CD4-positive, alpha-beta T cell treated with Interleukin-4 for 4 hours (primary cell): ENCODE measurements around the gene RBPJL.

Experiments
- DNase-seq: peaks from one replicate; pipeline ENCODE4 v3.0.0-alpha.2; 2020

RBPJL gene

DNA sequence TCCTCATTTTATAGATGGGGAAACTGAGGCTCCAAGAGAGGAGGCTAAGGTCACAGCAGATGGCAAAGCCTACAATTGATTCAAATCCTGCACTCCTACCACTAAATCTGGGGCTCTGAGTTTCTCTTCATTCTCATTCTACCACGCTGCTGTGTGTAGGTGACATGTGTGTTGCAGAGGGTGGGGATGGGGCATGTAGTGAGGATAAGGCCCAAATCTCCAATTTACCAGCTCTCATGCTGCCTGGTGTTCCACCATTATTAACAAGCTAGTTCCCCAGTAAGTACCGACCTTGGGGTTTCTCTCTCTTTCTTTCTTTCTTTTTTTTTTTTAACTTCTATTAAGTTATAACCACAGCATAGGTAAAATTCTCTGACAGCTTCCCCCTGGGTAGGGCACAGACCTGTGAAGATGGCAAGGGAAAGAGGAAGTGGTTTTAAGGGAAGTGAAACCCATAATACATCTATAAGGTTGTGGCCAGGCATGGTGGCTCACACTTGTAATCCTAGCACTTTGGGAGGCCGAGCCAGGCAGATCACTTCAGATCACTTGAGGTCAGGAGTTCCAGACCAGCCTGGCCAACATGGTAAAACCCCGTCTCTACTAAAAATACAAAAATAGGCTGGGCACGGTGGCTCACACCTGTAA lies 14.4 kb downstream of the RBPJL start:
- DNase-seq = peak; percentile 20

DNA sequence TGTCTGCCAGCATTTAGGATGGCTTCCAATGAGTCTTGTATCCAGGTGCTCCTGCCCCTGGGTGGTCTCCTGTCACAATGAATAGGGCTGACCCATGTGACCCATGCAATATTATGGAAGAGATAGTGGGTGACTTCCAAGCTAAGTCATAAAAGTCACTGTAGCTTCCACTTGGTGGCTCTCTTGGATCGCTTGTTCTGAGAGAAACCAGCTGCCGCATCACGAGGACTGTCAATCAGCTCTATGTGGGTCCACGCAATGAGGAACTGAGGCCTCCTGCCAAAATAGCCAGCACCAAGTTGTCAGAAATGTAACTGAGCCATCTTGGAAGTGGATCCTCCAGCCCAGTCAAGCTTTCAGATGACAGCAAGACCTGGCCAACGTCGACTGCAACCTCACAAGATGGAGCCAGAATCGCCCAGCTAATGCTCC lies 16.3 kb downstream of the RBPJL start:
- DNase-seq = peak; percentile 16

DNA sequence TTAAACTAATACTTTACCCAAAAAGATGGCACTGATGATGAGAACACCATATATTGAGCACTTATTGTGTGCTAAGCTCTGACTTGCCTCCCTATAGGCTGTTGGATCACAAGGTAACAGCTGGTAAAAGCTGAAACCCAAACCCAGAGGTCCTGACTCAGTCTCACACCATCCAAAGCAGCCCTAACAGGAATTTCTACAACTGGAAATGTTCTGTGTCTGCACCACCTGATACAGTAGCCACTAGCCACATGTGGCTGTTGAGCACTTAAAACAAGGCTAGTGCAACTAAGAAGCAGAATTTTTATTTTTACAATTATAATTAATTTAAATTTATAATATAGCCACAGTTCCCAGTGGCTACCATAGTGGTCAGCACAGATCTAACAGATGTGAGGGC lies 17.1 kb downstream of the RBPJL start:
- no peak for DNase-seq

DNA sequence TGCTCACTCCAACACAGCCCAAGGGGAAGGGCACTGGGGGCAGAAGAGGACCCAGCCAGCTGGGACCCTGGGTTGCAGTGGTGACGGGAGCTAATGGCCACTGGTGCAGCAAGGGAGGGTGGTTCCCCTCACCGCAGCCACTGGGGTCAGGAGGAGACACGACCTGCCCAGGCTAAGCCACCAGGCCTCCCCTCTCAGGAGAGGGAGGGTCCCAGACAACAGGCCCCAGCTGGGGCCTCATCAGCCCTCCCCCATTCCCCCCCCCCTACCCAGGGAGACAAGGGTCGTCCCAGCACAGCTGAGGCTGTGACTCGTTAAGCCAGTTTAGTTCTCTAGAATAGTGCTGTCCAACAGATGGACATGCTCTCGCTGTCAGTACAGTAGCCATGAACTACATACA lies 18.7 kb downstream of the RBPJL start:
- DNase-seq = no peak

DNA sequence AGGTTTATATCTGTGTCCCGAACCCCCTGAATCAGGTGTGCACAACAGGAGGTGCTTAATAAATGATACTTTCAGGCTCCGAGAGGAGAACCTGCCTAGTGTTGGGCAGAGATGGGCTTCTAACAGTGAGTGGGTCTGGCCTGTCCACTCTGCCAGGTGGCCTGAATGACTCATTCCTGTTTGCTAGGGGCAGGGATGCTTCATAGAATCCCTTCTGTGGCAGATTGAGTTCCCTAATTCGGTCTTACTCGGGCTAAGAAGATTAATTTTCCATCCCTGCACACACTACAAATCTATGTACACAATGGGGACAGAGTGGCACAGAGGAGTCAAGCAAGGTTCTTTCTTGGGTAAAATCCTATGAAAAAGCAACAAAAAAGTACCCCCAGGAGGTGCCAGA lies 21.8 kb downstream of the RBPJL start:
- no peak for DNase-seq

DNA sequence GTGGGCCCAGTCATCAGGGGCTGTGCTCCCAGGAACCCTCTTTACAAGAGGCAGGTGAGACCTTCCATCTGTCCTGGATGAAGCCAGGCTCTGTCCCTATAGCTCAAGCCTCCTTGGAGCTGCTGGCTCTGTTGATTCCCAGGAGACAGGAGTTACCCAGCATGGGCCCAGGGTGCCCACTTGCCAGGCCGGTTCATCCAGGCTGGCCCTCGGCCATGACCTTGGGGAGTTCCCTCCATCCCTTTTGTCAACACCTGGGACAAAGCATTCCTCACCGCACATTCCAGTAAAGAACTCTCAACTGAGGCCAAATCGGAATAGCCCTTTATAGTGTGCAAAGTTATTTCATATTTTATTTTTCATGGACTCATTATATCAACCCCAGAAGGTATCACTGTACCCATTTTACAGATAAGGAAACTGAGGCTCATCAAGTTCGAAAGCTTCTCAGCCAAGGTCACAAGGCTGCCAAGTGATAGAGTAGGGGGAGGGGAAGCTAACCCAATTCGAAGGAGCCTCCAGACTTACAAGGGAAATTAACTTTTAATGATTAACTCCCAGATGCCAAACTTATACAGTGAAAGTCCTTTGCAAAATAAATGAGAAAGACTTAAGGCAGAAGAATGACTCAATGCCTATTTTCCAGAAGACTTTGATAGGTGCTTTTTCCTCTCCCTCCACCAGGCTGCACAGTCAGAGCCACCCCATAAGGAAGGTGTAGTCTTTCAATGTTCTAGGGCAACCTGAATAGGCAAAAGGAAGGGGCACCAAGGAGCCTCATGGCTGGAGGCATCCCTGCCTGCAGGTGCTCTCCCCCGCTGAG lies 23.1 kb downstream of the RBPJL start:
- DNase-seq = no peak

DNA sequence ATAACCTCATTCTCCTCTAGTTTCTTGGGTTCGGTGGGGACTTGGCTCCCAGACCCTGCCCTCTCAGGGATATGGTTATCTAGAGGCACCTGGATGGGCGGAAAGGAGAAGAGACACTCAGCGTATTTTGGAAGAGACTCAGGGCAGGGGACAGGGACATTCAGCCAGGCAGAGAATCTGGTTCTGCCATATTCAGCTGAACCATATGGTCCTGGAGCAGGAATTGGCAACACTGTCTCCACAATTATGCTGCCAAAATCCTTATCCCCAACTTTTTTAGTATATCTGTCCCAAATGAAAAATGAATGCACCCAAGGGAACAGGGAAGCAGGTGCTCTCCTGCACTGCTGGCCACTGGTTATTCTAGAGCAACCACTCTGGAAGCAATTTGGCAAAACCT lies 23.8 kb downstream of the RBPJL start:
- no peak for DNase-seq

DNA sequence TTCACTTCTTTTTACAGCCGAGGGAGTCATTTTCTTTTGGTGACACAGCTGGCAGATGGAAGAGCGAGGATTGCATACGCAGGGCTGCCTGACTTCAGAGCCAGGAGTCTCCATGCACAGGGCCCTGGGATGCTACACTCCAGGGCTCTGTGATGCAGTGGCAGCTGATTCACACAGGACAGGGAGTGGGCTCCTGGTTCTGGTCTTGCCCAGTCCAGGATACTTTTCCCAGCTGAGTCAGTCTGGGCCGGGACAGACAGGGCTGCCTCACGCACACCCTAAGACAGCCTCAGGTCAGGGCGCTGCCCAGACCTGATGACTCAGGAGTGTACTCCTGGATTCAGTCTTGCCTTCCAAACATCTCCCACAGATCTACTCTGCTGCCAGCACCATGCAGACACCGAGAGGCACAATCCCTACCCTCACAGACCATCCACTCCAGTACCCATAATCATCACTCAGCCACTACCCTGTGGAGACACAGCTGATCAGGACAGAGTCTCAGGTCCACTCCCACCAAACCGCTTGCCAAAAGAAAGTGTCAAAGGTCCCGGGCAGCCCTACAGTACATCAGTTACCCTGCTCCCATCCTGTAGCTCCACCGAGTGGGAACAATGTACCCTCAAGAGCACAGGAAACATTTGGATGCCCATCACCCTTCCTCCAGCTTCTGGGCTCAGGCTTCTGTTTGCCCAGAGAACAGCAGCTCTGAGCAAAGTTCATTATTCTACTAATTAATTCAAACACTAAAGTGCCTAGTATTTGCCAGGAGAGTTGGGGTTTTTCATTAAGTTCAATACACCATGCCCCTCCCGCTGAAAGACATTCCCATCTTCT lies 30.1 kb downstream of the RBPJL start:
- no peak for DNase-seq

DNA sequence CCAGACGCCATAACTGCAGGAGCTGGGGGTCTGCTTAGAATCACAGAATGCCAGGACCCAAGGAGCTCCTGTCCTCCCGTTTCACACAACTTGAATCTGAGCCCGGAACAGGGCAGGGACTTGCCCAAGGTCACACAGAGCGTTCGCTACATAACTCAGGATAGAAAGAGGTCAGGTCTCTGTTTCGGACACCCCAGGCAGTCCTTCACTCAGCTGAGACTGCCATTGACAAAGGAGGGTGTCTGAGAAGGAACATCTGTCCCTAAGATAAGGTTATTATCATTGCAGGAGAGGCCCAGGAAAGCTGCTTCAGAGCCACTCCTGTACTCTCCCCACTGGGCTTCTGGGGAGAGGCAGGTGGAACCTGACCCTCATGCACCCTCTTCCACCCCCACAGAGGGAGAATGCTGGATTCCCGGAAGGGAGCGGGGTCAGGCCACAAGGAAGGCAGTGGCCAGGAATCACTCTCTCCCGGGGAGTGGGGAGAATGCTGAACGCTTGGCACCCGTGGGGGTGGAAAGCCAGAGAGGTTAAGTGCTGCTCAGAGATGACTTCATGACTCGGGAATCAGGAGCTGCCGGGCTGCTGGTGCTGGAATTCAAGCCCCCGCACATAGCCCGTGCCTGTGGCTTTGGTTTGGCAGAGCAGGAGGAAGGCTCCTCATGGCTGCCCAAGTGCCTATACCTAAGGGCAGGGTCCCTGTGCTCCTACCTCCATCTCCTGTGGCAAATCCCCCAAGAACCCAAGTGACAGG lies 30.9 kb downstream of the RBPJL start:
- no peak for DNase-seq

DNA sequence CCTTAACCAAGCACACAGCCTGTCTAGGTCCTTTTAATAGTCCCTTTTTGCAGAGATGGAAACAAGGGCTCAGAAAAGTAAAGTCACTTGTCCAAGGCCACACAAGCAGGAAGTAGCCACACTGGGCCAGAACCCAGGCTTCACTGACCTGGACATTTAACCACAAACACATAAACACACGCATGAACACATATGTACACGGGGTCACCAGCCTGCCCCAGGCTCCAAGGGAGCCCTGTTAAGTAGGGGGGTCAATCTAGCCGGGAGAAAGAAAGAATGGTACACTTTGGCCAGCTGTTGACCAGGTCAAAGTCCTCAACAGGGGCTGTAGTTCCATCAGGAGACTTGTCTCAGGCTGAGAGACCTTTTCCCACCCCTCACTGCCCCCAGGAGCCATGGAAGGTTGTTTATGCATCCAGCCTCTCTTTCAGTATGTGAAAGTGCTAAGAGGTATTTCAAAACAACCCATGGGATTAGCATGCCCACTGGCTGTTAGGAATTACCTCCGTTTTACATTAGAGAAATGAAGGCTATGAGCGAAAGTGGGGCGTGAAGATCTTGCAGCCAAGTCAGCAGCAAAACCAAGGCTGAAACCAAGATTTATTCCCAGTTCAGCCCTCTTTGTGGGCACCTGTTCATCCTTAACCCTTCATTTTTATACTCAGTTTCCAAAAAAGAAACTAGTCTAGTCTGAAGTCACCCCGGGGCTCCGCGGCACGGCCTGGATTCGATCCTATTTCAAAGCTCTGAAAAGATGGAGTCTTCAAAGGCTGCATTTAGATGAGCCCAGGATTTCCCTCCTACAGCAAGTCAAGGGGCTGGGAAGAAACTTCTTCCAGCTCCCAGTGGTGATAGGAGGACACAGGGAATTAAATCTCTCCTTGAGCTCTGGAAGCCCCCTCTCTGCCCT lies 31.7 kb downstream of the RBPJL start:
- DNase-seq = no peak

DNA sequence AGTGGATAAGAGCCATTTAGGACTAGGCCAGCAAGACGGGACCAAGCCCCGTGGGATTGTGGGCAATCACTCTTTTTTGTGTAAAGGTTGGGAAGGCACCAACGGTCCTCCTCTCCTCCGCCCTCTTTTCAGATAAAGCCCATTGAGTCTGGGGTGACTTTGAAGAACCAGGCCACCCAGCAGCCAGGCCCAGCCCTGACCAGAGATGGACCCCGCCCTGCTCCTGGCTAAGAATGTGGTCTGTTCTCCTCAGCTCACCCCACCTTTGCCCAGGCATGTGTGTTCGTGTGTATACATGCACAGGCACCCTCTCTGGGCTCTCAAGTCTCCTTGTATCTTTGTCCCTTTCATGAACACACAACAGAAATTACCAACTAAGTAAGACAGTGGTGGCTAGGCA lies 32.4 kb downstream of the RBPJL start:
- DNase-seq = no peak

DNA sequence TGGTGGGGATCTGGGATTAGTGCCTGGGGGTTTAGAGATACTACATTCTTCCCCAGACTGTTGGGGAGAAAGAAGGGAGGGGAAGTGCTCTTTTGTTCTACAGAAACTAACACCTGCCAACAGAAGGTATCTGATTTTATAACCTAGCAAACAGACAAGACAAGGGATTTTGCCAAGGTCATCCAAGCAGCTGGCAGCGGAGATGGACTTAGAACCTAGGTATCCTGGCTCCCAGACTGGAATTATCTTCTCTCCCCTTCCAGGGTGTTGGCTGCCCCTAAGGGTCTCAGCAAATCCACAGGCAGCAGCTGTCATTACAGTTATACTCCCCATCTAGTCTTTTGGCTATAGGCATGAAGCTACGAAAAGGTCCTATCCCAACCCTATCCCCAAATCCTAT lies 33.2 kb downstream of the RBPJL start:
- no peak for DNase-seq

DNA sequence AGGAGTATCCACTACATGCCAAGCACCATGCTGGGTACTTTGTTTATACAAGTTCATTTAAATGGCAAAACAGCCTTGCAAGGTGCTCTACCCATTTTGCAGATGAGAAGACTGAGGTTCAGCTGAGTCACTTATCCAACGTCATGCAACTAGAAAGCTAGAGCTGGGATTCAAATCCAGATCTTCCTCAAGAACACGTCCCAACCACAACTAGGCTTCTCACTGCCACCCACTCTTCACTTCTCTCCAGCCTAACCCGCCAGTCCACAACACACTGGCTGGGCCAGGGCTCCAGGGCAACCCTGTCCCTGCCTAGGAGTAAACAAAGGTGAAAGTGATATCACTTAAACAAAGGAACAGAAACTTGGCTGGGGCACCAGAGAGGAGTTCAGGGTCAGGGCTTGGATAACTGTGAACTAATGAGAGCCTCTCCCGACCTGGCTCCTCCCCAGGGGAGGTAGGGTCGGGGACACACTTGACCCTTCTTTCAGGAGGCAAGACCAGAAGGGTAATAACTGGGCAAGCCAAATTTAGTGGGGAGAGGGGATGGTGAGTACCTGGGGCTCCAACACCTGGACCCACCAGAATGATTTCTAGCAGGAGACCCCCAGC lies 33.7 kb downstream of the RBPJL start:
- no peak for DNase-seq

DNA sequence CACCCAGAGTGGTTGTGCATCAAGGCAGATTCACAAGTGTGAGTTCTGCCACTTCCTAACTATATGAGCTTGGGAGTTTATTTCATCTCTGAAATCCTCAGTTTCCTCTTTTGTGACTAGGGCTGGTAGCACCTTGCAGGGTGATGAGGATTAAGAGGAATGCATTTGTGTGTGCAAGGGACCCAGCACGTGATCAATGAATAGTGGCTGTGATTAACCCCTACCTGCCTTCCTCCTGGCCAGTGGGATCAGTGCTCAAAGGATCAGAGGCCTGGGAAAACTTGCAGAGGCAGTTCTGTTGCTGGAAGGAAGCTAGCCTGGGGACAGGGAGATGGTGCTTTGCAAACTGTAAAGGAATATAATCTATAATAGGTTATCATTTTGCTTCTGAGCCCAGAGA lies 34.3 kb downstream of the RBPJL start:
- no peak for DNase-seq

DNA sequence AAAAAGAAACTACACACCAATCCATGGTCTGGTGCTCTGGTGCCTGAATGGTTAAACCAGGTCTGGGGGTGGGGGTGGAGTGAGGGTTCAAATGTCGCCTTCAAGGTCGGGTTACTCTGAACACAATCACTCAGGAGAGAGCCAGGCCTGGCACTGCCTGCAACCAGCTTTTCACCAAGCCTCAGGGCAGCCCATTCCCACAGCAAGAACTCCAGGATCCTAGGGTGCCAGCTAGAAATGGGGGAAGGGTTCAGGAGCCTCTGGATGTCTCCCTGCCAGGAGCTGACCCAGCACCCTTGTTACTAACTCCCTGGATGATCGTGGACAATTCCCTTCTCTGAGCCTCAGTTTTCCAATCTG lies 34.9 kb downstream of the RBPJL start:
- DNase-seq = no peak

DNA sequence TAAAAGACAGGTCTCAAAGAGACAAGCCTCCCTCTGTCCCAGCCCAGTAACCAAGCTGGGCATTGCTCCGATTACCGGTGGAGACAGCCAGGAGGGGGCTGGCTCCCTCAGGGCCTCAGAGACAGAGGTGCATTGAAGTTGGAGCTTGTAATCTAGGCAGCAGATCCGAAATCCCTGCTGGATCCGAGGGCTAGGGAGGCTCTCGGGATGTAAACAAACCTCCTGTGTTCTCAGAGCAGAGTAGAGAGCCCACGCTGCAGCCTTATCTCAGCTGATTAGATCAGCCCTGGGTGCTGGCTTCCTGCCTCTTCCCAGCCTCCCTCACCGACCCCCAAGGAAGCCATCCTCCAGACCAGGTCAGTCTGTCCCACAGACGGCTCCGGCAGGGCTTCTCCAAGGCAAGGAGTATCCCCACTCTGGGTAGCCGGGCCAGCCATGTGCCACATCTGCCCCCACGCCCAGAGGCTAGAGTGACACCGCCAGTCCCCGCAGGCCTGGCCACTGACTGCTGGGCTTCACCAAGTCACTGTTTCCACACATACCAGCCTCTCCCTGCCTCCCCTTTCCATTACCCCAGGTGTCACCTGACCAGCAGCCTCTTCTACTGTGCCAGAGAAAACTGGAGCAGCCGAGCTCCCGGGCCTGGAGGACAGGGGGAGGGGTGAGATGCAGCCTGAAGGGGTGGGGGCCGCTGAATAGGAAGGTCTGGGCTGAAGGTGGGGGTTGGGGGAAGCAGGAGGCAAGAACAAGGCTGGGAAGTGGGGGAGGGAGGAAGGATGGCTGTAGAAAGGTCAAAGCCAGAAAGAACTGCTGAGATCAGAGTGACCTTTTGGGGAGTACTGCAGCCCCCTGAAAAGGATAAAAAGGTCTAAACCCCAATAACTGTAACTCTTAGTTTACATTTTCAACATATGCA lies 35.6 kb downstream of the RBPJL start:
- no peak for DNase-seq

DNA sequence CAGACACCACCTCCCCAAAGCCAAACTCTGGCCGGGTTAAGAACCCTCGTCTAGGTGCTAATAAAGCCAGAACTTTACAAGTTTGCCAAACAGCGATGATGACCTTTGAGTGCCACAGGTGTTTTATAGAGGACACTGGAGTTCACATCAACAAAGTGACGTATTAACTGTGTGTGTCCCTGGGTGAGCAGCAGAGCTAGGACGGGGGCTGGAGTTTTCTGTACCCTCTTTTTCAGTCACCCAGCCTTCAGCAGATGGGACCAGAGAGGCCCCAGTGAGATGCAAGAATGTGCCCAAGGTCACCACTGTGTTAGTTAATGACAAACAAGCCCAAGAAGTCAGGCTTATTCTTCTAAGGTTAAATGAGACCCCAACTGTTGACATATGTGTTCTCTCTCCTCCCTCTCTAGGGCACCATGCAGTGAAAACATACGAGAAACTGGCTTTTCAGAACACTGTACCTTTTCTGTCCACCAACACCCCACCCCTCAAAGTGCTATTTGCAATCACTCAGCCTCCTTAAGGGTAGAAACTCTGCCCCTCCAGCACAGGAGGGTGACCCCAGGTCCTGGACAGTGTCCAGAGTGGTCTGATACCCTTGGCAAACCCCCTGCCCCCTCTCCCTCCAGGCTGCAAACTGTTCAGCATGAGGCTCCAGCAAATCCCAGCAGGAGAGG lies 36.4 kb downstream of the RBPJL start:
- DNase-seq = no peak

DNA sequence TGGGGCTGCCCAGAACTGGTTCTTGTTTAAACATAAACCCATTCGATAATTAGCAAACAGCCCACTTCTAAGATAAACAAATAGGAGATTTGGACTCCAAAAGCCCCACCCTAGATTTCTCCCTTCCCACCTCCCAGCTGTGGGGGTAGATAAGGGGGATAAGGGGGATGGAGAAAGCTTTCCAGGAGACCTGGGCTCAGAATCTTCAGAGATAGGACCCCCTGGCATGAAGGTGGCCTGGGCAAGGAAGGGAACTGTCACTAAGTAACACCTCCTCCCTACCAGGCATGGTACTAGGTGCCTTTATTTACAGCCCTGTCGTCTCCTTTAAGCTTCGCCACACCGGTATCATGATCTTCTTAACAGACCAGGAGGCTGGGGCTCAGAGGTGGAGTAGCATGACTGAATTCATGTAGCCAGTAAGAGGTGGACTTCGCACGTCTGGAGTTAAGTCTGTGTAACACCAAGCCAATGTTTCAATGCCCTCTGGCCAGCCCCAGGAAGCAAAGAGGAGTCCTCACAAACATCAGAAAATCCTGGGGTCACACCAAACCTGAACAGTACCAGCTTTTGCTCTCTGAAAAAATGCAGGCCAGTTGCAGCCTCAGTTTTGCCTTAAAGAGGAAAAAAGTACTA lies 37.0 kb downstream of the RBPJL start:
- no peak for DNase-seq

DNA sequence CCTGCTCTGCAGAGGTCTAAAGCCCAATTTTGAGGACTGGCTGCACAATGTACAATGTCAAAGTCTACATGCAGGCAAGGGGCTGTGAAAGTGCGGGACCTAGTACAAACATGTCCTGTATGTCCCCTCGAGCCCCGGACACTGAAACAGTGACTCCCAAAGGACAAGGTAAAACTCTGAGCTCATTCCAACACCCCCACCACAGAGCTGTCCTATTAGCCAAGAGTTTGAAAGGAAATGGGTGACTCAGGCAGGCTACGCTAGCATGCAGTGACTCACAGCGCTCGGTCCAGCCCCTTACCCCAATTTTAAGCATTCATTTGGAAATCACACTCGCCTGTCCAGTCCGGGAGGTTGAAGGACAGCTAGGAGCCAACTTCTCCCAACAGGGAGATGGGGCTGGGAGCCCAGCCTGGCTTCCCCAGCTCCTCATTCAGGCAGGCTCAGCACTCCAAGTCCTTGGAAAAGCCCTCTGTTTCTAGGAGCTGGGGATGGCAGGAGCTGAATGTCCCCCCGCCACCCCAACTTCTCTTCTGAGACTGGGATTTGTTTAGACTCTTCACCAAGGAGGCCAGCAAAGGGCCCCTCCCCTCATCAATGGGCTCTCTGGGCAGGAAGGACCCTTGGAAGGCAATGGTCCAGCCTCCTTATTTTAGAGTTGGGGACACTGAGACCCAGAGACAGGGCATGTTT lies 37.7 kb downstream of the RBPJL start:
- DNase-seq = no peak
